HepG2 (cell line): Measurements from ENCODE around the gene GMEB2. TPM values are rescaled to one million over a fixed set of nuclear protein-coding genes. Genes with fewer than 3 reads are reported as not detected.

ENCODE experiments used
- ATAC-seq: fragments of 200-7000 bp; cut with Tn5 transposase; 3 replicates; pipeline ENCODE4 v1.9.1; 2020; ENCODE audit warnings: mild to moderate bottlenecking, moderate library complexity
- BruUV-seq: library from RNA; stranded (reverse); fragments of 400-500 nt; replicated peaks from 2 replicates; lab custom pipeline; 2021; lab: Mats Ljungman, UMichigan
- CTCF ChIA-PET: fragments of 300-600 bp; formaldehyde crosslinking; extraction: SDS; loops from one replicate; lab custom pipeline; 2021; ENCODE audit warnings: low total read pairs, inconsistent platforms, low intra/inter-chr PET ratio; lab: Yijun Ruan, JAX
- POLR2A ChIA-PET: fragments of 350-600 bp; sonication (Branson Sonifier 250); formaldehyde crosslinking; loops from one replicate; lab custom pipeline; 2020; ENCODE audit warnings: antibody characterized with exemption, inconsistent platforms; lab: Yijun Ruan, JAX
- DNase-seq: peaks from one replicate; pipeline ENCODE4 v3.0.0-alpha.2; 2015; ENCODE audit warnings: low spot score
- FAIRE-seq: peaks from 3 replicates; lab custom pipeline; 2011; peaks lifted over from hg19 to GRCh38; lab: Jason Lieb, UNC
- H2AFZ ChIP-seq: one replicate; pipeline ENCODE4 v1.6.1; 2011; ENCODE audit warnings: low read length, inconsistent platforms
- H3K27ac ChIP-seq: fragments of 300-600 bp; 3 replicates; pipeline ENCODE4 v1.8.0; 2011; ENCODE audit warnings: mixed run types, mild to moderate bottlenecking, mixed read lengths, low read length, inconsistent platforms; ENCODE audit not compliant: insufficient read depth; ENCODE audit errors: extremely low read length
- H3K27me3 ChIP-seq, 2 experiments: fragments of 200-600 bp in 1 of 2; 2 replicates in 1 of 2; 3 replicates in 1 of 2; pipeline versions ENCODE4 v1.6.0 to v1.8.0; 2011; ENCODE audit warnings: low read length in 2 of 2, mild to moderate bottlenecking in 2 of 2, moderate library complexity in 2 of 2, inconsistent platforms in 1 of 2; ENCODE audit not compliant: insufficient read depth in 2 of 2, control insufficient read depth in 1 of 2
- H3K36me3 ChIP-seq, 2 experiments: fragments of 200-600 bp in 1 of 2; replicated peaks in 1 of 2; 2 replicates in 1 of 2; 3 replicates in 1 of 2; pipeline versions ENCODE4 v1.5.1 to v1.8.0; 2011; ENCODE audit warnings: low read length in 2 of 2, inconsistent platforms in 1 of 2; ENCODE audit not compliant: insufficient read depth in 2 of 2, control insufficient read depth in 1 of 2
- H3K4me1 ChIP-seq: 2 replicates; pipeline ENCODE4 v1.5.1; 2012; ENCODE audit warnings: low read length, inconsistent platforms; ENCODE audit not compliant: insufficient read depth
- H3K4me2 ChIP-seq: 2 replicates; pipeline ENCODE4 v1.6.0; 2011; ENCODE audit warnings: low read depth, low read length, inconsistent platforms
- H3K4me3 ChIP-seq, 3 experiments: fragments of 200-600 bp in 1 of 3; sonication (generic), shearing (Covaris generic) in 1 of 3; replicated peaks in 1 of 3; 2 replicates each; pipeline ENCODE4 v1.5.1; 2011 to 2016; ENCODE audit warnings: low read length in 3 of 3, inconsistent platforms in 2 of 3, low read depth in 2 of 3, mild to moderate bottlenecking in 2 of 3, control low read depth in 1 of 3, mixed read lengths in 1 of 3; ENCODE audit not compliant: insufficient read depth in 1 of 3
- H3K79me2 ChIP-seq: one replicate; pipeline ENCODE4 v1.6.1; 2011; ENCODE audit warnings: low read length, inconsistent platforms; ENCODE audit not compliant: insufficient read depth
- H3K9ac ChIP-seq: 2 replicates; pipeline ENCODE4 v1.6.0; 2011; ENCODE audit warnings: mild to moderate bottlenecking, low read depth, low read length, inconsistent platforms; ENCODE audit not compliant: insufficient read depth
- H3K9me3 ChIP-seq: 2 replicates; pipeline ENCODE4 v1.5.1; 2012; ENCODE audit warnings: mild to moderate bottlenecking, low read length
- H4K20me1 ChIP-seq: 2 replicates; pipeline ENCODE4 v1.6.0; 2011; ENCODE audit warnings: inconsistent platforms, mild to moderate bottlenecking, low read length, moderate library complexity; ENCODE audit not compliant: insufficient read depth
- AKAP8 ChIP-seq: sonication (generic); formaldehyde crosslinking; IDR thresholded peaks from 2 replicates; pipeline ENCODE4 v1.5.1; 2020; ENCODE audit warnings: mild to moderate bottlenecking, missing genetic modification reagents
- ATRX ChIP-seq: sonication (generic); formaldehyde crosslinking; IDR thresholded peaks from 2 replicates; pipeline ENCODE4 v1.4.0; 2020; ENCODE audit warnings: missing genetic modification reagents, borderline replicate concordance
- CHCHD3 ChIP-seq: sonication (generic); formaldehyde crosslinking; IDR thresholded peaks from 2 replicates; pipeline ENCODE4 v1.8.0; 2022; ENCODE audit warnings: mild to moderate bottlenecking, missing genetic modification reagents, moderate library complexity
- CHD2 ChIP-seq: IDR thresholded peaks from 2 replicates; pipeline ENCODE4 v1.6.1; 2011; ENCODE audit warnings: low read depth, low read length, improper control_type of control experiment
- ETV5 ChIP-seq: IDR thresholded peaks from 2 replicates; pipeline ENCODE4 v1.6.1; 2018; ENCODE audit warnings: missing biosample characterization, missing genetic modification reagents, inconsistent platforms, borderline replicate concordance
- KAT2B ChIP-seq: fragments of 150-350 bp; IDR thresholded peaks from 2 replicates; pipeline ENCODE4 v1.6.1; 2014; ENCODE audit warnings: low read depth, low read length, borderline replicate concordance
- NR2F6 ChIP-seq, 2 experiments: IDR thresholded peaks; 2 replicates each; pipeline ENCODE4 v1.6.1; 2016; ENCODE audit warnings: antibody characterized with exemption in 1 of 2, mild to moderate bottlenecking in 1 of 2
- STAT6 ChIP-seq: sonication (generic); formaldehyde crosslinking; IDR thresholded peaks from 2 replicates; pipeline ENCODE4 v1.4.0; 2020; ENCODE audit warnings: missing genetic modification reagents, mild to moderate bottlenecking, borderline replicate concordance
- THAP11 ChIP-seq: IDR thresholded peaks from 2 replicates; pipeline ENCODE4 v1.6.1; 2016; ENCODE audit warnings: missing biosample characterization, missing genetic modification reagents
- ZC3H4 ChIP-seq: sonication (generic); formaldehyde crosslinking; IDR thresholded peaks from 2 replicates; pipeline ENCODE4 v1.4.0; 2020; ENCODE audit warnings: missing genetic modification reagents, borderline replicate concordance
- ZNF292 ChIP-seq: sonication (generic); formaldehyde crosslinking; IDR thresholded peaks from 2 replicates; pipeline ENCODE4 v1.8.1; 2022; ENCODE audit warnings: mild to moderate bottlenecking, low read depth, missing genetic modification reagents, borderline replicate concordance
- ZNF350 ChIP-seq: sonication (generic); formaldehyde crosslinking; IDR thresholded peaks from 2 replicates; pipeline ENCODE4 v1.4.0; 2020; ENCODE audit warnings: mild to moderate bottlenecking, low read depth, missing genetic modification reagents, borderline replicate concordance
- ZNF431 ChIP-seq: sonication (generic); formaldehyde crosslinking; IDR thresholded peaks from 2 replicates; pipeline ENCODE4 v1.9.0; 2022; ENCODE audit warnings: missing genetic modification reagents, low read depth, mild to moderate bottlenecking, borderline replicate concordance
- ZNF567 ChIP-seq: sonication (generic); formaldehyde crosslinking; IDR thresholded peaks from 2 replicates; pipeline ENCODE4 v1.8.1; 2023; ENCODE audit warnings: mild to moderate bottlenecking, missing genetic modification reagents, borderline replicate concordance
- ZNF577 ChIP-seq: sonication (generic); formaldehyde crosslinking; IDR thresholded peaks from 2 replicates; pipeline ENCODE4 v1.4.0; 2020; ENCODE audit warnings: mild to moderate bottlenecking, low read depth, missing genetic modification reagents, borderline replicate concordance
- ZNF891 ChIP-seq: sonication (generic); formaldehyde crosslinking; IDR thresholded peaks from 2 replicates; pipeline ENCODE4 v1.5.0; 2020; ENCODE audit warnings: mild to moderate bottlenecking, missing genetic modification reagents
- WGBS: methylation state at CpG from one replicate; pipeline ENCODE4 v1.1.6; 2017; ENCODE audit warnings: low lambda C conversion rate; 5-methylcytosine and 5-hydroxymethylcytosine counted together
- in situ Hi-C: cut with HindIII; loops from 2 replicates; pipeline ENCODE4 v1.10.0; 2017; ENCODE audit warnings: low pct_unique_long_range_greater_than_20kb; ENCODE audit not compliant: extremely low pct_ligation_motif_present
- intact Hi-C: fragments of 100-400 bp; cut with micrococcal nuclease; formaldehyde crosslinking; loops from one replicate; pipeline ENCODE4 v1.10.0; 2022; ENCODE audit not compliant: unreplicated experiment
- polyA plus RNA-seq, 8 experiments: library from polyadenylated mRNA; depleted of rRNA in 3 of 8; stranded (reverse) in 7 of 8; unstranded in 1 of 8; fragments of >200 nt; fragmentation: Illumina TruSeq in 4 of 8; extraction: Trizol in 4 of 8; gene quantifications; 2 replicates each; pipeline versions ENCODE4 v1.2.1 to v1.2.3, GENCODE V29; 2011 to 2016; ENCODE audit warnings: low read depth in 4 of 8, missing spikeins in 1 of 8, mixed read lengths in 1 of 8; ENCODE audit not compliant: insufficient read depth in 1 of 8
- total RNA-seq, 5 experiments: library from RNA; depleted of rRNA; stranded (reverse); fragments of >200 nt; fragmentation: Illumina TruSeq; extraction: Trizol; gene quantifications; 2 replicates each; pipeline ENCODE4 v1.2.3, GENCODE V29; 2016; ENCODE audit warnings: low read depth in 1 of 5
- TF ChIP-seq, protein P1 (sequence below): sonication (generic); formaldehyde crosslinking; IDR thresholded peaks from 2 replicates; pipeline ENCODE4 v1.8.1; 2023; ENCODE audit warnings: missing genetic modification reagents, inconsistent platforms, borderline replicate concordance

The GMEB2 gene
- total and polyA plus RNA-seq, 2 of the 13 experiments (the other 11 are each of a cell fraction or from before 2014, with no cell fraction given), result 10.6 to 12.4 TPM

GRCh38 chr20:63546256-63546955 is 80.5 kb downstream of the GMEB2 start:
- TF ChIP-seq ZNF891 (no peak), ZNF431 (CRISPR knock-in tag) (no peak), ZNF350 (no peak), NR2F6 (IDR thresholded peaks at IDR 0.05) (no peak), NR2F6 (CRISPR knock-in tag; IDR thresholded peaks at IDR 0.05) (no peak), THAP11 (CRISPR knock-in tag) (no peak), STAT6 (no peak), ZNF577 (CRISPR knock-in tag) (no peak), CHD2 (no peak), CHCHD3 (no peak), ZC3H4 (no peak), ETV5 (CRISPR knock-in tag) (no peak), ZNF567 (CRISPR knock-in tag) (no peak), AKAP8 (CRISPR knock-in tag) (no peak), ZNF292 (CRISPR knock-in tag) (no peak), ATRX (CRISPR knock-in tag) (no peak), KAT2B (no peak)
- TF ChIP-seq, protein P1, sequence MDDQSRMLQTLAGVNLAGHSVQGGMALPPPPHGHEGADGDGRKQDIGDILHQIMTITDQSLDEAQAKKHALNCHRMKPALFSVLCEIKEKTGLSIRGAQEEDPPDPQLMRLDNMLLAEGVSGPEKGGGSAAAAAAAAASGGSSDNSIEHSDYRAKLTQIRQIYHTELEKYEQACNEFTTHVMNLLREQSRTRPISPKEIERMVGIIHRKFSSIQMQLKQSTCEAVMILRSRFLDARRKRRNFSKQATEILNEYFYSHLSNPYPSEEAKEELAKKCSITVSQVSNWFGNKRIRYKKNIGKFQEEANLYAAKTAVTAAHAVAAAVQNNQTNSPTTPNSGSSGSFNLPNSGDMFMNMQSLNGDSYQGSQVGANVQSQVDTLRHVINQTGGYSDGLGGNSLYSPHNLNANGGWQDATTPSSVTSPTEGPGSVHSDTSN (CRISPR knock-in tag), result no peak
- Histone ChIP-seq H2AFZ (no peak overlapping the region), H3K9me3 (no peaks in the 10 kb centered on the region), H3K4me1 (peaks cover 20% of the 10 kb centered on the region), H3K4me3 (no peak overlapping the region), H4K20me1 (no peaks in the 10 kb centered on the region; the same call in 1 of the 2 replicates), H3K27me3 (peaks cover 36 to 81% of the 10 kb centered on the region in 2 experiments), H3K4me2 (no peak overlapping the region), H3K27ac (no peak overlapping the region), H3K9ac (no peak overlapping the region), H3K79me2 (no peaks in the 10 kb centered on the region), H3K36me3 (no peaks in the 10 kb centered on the region)
- intact Hi-C loops, result no loop called here
- ATAC-seq (no peak), DNase-seq (no peak), FAIRE-seq (no peak)
- in situ Hi-C loops, result no loop called here
- ChIA-PET CTCF (no interaction called here), POLR2A (interaction anchor here (1.1 to 1.6 kb wide), 2 partner anchors 8 to 81 kb away, joined by 3 read pairs; partner anchors contain the start of gene GMEB2)
- 29% methylated on average over 16 of the region's 20 CpGs for WGBS
- no TSS peak for BruUV-seq
